NCI-H1048 (cell line): Measurements from ENCODE around the gene TFRC.
"Not testable (repeated sequence)": the region's sequence is repeated elsewhere in the genome, so short reads cannot be mapped to it uniquely, and the experiment has no call there.

Source experiments
- DNase-seq: peaks from one replicate; lab custom pipeline; 2025; lab: John Stamatoyannopoulos, UW

Gene TFRC

DNA sequence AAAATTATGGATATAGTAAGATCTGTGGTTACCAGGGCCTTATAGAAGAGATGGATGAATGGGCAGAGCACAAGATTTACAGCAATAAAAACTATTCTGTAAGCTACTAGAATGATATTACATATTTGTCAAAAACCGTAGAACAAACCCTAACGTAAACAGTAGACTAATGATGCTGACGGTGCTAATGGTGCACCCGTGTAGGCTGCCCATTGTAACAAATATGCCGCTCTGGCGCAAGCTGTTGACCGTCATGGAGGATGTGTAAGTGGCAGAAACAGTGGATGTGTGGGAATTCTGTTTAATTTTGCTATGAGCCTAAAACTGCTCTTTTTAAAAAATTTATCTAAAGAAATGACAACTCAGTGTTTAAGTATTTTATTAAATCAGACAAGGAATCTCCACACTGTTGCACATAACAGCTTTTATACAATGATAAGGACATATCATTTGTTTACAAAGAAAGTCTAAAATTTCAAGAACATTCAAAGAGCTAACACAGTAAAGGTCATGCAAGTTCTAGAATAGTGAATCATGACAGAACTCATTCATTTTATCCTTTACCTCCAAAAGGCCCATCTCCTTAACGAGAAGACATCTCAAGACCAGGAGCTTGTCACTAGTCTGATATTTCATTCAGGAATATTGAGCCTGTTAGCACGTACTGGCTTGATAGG lies 32.8 kb downstream of the TFRC start:
- no peak for DNase-seq

DNA sequence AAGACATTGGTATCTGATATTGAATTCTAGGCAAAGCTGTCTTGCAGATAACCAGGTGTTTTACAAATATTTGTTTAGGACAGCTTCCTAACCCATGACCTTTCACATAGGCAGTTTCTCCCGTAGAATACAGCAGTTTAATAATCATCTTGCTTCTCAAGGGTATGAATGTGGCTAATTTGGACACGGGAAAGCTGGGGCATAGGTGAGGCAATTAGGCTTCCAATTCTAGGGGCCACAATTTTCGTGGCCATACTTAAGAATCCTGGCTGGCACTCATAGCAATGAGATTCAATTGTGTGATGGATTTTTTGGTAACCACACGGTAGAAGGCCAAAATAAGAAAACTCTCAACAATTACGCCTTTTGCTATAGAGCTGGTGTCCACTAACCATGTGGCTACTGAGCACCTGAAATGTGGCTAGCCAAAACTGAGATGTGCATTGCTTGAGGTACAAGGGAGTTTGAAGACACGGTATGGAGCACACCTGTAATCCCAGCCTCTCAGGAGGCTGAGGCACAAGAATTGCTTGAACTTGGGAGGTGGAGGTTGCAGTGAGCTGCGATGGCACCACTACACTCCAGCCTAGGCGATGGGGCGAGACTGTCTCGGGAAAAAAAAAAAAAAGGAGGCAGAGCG lies 34.4 kb downstream of the TFRC start:
- no peak for DNase-seq

DNA sequence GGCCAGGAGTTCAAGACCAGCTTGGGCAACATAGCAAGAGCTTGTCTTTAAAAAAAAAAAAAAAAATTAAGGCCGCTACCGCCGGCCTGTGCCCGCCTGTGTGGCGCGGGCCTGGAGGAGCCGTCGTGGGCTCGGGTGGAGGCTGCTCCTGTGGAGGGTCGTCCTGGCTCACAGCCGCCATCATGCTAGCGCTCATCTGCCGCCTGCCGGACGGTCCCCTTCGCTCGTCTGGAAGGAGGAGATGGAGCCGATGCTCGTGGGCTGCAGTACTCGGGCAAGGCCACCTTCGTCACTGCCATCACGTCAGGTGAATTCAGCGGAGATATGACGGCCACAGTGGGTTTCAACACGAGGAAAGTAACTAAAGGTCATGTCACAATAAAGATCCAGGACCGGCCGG lies 37.4 kb downstream of the TFRC start:
- no peak for DNase-seq

DNA sequence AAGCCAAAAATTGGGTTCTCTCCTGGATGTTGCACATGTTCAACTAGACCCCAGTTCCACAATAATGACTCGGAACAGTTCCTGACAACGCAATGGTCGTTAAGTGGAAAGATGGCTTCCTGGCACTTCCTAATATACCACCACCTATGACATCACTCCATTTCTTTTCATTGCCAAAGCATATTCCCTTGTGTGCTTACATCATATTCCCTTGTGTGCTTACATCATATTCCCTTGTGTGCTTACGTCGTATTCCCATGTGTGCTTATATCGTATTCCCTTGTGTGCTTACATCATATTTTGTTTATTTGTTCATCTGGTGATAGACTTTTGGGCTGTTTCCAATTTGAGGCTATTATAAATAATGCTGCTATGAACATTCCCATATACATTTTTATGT lies 39.2 kb downstream of the TFRC start:
- DNase-seq, result no peak

DNA sequence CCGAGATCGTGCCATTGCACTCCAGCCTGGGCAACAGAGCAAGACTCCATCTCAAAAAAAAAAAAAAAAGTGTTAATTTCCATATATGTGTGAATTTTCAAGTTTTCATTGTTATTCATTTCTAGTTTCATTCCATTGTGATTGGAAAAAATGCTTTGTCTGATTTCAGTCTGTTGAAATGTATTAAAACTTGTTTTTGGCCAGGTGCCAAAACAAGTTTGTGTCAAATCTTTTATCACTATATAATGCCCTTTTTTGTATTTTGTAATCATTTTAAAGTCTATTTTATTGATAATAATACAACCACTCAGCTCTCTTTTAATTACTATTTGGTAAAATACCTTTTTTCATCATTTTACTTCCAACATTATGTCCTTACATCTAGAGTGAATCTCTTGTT lies 42.5 kb downstream of the TFRC start:
- no peak for DNase-seq

DNA sequence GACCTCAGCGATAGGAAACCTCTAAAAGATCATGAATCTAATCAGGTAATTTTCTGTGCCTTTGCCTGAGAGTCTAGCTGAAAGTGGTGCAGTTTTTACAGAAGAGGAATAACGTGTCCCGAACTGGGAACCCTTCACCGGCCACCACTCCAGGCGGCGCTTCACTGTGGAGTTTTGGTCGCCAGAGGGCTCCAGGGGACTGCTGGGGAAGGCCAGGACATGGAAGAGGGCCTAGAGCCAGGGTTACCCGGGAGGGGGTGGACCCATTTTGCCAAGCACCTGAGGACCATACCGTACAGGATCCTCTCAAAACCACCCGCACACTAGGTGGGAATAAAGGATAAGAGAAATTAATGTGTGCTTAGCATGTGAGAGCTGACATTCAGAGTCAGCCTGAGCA lies 55.8 kb downstream of the TFRC start:
- not testable (repeated sequence) for DNase-seq

DNA sequence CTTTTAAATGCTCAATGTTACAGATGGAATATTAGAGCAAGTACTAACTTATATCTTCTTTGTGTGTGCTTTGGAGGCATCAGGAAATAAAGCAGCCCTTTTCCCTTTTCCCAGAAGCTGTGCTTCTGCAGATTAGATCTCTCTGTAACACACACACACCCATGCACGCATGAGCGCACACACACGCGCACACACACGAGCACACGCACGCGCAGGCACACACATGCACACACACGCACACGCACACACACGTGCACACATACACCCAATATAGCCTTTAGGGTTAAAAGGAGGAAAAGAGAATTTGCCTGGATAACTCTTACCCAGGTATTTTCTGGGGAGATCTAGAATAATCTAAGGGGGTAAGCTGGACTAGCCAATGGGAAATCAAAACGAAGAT lies 56.9 kb downstream of the TFRC start:
- no peak for DNase-seq

DNA sequence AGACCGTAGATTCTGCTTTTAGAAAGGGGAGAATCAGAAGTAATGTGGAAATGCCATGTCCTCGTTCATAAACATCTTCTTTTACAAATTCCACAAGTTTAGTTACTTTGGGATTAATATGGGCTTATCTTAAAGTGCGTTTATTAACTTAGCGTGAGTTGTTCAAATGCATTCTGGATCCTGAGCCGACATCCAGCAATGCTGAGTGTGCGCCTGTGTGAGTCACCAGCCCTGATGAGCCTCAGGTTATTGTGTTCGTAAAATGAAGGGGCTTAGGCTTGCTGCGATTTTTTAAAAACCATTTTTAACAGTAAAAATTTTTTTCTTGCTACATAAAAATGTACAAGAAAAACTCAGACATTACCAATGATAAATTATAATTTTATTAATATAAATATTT lies 57.9 kb downstream of the TFRC start:
- DNase-seq, result no peak

DNA sequence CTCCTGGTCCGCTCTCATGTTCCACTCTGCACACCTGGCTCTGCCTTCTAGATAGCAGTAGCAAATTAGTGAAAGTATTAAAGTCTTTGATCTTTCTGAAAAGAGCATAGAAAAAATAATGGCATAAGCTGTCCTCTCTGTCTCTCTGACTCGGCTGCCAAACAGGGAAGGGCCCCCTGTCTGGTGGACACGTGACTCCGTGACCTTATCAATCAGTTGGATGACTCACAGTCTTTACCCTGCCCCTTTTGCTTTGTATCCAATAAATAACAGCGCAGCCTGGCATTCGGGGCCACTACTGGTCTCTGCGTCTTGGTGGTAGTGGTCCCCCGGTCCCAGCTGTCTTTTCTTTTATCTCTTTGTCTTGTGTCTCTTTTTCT lies 59.4 kb downstream of the TFRC start:
- DNase-seq, result not testable (repeated sequence)

DNA sequence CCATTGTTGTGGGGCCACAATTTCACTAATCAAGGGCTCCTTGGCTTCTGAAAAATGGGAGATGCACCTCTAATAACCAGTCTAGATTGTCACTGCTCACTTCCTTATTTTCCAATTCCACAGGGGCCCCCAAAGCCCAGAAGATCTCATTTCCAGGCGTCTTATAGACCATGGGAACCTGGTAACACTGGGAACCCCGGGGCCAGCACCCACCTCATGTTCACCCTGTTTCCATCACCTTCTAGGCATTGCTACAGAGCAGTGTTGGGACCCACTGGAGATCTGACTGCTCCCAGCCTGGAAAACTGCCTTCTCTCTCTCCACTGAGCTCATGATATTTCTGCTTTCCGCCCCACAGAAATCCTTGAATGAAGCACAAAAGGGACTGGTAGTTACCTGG lies 61.5 kb downstream of the TFRC start:
- no peak for DNase-seq

DNA sequence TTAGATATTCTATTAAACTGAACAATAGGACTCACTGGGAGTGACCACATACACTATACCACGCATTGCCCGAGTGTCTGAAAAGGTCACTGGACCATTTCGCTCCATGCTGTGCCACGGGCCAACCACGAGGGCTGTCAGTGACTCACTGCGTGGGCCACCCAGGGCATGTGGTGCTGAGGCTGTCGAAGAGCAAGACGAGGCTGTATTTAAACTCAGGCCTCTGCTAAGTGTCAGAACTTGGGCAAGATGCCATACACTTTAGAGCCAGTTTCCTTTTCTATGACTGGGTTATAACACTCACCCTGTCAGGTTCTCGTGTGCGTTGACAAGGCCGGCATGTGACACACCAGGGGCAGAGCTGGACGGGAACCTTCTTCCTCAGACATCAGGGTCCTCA lies 62.3 kb downstream of the TFRC start:
- not testable (repeated sequence) for DNase-seq

DNA sequence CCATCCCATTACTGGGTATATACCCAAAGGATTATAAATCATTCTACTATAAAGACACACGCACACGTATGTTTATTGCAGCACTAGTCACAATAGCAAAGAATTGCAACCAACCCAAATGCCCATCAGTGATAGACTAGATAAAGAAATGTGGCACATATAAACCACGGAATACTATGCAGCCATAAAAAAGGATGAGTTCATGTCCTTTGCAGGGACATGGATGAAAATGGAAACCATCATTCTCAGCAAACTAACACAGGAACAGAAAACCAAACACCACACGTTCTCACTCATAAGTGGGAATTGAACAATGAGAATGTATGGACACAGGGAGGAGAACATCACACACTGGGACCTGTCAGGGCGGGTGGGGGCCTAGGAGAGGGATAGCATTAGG lies 63.7 kb downstream of the TFRC start:
- DNase-seq, result not testable (repeated sequence)

DNA sequence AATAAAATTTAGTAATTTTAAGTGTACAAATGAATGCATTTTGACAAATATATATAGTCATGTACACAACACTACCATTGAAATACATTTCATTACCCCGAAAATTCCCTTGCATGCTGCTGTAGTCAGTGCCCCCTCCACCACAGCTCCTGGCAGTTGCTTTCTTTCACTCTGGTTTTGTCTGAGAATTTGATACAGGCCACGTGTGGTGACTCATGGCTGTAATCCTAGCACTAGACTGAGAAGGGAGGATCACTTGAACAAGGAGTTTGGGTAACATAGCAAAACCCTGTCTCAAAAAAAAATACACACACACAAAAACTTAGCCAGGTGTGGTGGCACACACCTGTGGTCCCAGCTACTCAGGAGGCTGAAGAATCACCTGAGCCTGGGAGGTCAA lies 65.4 kb downstream of the TFRC start:
- DNase-seq, result no peak

DNA sequence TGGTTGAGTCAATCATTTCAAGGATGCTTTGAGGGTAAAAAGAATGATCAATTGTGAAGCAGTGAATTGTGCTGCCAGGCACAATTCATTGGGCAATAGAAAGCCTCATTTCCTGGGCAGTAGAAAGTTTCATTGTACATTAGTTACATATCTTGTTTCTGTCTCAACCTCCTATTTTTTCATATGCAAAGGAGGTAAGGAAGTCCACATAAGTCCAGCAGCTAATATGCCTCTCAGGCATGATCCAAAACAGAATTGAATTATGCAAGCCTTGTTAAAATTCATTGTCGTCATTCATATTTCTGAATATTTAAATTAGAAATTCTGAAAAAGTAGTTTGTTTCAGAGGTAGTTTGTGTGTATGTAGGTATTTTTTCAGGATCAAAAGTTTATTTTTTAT lies 65.8 kb downstream of the TFRC start:
- DNase-seq, result no peak

DNA sequence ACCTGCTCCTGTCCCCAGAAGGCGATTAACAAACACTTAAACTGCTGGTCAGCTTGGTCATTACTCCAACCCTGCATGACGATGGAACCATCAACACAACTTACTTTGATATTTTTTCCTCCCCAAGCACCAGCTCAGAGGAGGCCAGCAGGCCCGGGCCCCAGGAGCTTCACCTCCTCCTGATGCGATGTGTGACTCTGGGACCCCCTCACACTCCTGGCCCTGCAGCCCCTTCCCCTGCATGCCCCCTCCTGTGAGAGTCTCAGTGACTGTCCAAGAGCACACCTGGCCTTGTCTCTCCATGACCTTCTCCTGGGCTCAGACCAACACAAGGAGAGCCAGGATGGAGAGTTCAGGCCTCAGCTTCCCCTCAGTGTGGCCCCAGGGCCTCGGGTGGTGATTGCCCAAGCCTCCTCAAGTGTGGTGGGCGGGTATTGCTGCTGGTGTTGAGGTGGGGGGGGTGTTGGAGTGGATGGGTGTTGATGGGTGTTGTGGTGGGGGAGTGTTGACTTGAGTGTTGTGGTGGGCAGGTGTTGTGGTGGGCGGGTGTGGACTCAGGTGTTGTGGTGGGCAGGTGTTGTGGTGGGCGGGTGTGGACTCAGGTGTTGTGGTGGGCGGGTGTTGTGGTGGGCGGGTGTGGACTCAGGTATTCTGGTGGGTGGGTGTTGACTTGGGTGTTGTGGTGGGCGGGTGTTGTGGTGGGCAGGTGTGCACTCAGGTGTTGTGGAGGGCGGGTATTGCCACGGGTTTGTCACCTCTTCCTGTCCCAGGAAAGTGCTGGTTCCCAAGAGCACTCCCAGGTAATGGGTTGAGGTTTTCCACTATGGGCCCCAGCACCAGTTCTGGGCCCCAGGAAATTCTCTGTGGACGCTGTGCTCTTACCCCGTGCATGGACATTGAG lies 68.1 kb downstream of the TFRC start:
- DNase-seq, result no peak

DNA sequence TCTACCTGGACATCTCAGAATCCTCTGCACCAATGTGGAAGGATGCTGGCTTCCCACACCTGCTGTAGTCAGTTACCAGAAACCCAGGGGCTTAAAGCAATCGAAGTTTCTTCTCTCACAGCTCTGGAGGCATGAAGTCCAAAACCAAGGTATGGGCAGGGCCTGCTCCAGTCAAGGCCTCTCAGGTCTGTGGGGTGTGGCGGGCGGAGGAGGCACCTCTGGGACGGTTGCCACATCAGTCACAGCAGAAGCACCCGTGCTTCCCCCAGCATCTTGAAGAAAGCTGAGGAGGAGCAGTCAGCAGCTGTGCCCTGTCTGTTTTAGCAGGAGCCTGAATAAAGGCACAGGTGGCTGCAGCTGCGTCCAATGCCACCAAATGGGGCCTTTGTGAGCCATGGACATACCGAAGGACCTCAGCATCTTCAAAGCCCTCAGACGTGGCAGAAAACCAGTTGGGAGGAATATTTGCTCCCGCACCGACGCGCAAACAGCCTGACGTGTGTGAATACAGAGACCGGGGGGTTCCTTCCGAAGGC lies 68.9 kb downstream of the TFRC start:
- no peak for DNase-seq

DNA sequence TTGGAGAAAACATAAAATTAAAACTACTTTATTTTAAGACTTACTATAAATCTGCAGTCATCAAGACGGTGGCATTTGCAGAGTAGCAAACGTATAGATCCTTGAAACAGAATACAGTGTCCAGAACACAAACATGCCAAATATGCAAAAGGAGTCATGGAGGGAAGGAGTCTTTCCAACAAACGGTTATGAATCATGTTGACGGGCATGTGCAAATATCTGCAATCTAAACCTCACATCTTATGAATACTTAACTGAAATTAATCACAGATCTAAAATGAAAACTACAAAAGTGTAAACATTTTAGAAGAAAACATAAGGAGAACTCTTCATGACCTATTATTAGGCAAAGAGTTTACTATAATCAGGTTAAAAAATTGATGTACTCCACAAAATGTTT lies 69.4 kb downstream of the TFRC start:
- no peak for DNase-seq

DNA sequence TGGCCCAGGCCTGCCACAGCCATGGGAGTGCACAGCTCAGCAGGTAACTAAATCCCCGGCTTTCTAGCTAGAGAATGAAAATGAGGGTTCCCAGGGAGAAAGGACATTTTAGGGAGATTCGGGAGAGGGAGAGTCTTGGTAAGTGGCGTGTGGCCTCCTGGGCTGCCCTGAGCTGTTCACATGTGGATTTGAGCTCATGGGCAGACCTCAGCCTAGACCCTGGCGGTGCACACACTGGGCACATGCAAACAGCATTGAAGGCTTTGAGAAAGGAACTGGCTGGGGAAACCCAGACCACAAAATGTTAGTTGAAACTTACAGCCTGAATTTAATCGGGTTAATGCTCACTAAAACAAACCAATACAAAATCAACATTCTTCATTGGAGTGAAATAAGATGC lies 72.4 kb downstream of the TFRC start:
- no peak for DNase-seq

DNA sequence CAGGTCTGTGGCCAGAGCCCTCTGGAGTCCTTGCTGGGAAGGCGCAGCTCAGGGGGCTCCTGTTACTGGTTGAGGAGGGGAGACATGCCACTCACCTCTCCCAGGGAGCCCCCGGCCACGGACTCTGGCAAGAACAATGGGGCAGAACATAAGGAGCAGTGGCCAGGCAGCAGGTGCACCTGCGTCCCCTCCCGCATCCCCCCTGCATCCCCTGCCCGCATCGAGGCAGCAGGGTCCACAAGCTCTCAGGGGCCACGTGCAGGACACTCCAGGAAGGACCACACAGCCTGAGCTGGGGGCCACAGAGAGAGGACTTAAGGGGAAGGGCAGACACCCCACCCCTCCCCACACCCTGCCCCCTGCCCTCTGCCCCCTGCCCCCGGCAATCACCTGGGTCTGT lies 73.0 kb downstream of the TFRC start:
- no peak for DNase-seq

DNA sequence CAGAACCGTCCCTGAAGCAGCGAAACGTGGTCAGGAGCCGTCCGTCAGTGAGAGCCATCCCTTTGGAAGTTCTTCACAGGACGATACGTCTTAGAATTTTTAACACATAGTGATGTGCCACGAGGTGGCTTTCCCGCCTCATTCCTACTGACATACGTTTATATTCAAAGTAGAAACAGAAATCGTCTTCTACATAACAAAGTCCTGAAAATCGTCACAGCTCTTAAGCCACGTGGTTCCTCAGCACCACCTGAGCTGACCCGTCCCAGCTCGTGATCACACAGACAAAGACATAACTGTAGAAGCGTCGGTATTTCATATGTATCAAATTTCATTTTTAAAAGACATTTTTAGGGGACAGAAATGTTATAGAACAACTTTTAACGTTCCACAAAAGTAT lies 73.5 kb downstream of the TFRC start:
- no peak for DNase-seq

DNA sequence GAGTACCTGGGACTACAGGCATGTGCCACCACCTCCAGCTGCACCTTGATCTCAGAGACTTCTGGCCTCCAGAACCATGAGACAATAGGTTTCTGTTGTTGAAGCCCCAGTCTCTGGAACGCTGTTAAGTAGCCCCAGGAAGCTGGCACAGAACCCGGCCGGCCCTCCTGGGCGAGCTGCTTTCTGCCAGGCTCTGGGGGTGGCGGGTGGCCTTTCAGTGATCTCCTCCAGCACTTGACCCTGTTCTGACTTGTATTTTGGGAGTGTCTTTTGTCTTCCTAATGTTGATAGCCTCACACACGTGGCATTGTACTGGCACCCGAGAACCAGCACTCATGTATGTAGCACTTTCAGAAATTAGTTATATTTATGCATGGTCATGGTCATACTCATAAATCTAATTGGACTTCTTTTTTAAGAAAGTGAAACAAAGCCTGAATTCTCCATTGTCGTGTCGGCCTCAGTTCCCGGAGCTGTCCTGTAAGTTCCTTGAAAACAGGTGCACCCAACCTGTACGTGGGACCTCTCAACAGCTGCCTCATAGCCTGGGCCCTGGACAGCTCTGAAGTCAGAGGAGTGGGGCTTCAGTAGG lies 74.0 kb downstream of the TFRC start:
- DNase-seq, result no peak

DNA sequence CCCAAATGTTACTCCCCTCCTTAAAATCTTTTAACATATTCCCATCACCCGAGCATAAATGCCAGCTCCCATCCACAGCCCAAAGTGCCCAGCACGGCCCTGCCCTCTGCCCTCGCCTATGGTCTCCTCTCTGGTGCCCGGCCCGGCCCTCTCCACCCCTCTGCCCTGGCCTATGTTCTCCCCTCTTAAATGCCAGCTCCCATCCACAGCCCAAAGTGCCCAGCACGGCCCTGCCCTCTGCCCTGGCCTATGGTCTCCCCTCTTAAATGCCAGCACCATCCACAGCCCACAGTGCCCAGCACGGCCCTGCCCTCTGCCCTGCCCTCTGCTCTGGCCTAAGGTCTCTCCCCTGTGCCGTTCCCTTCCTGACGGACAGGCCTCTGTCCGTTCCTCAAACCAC lies 76.6 kb downstream of the TFRC start:
- DNase-seq, result not testable (repeated sequence)
